A549 (cell line): Measurements from ENCODE around the gene MAP3K13.

Source experiments
- BHLHE40 ChIP-seq: IDR thresholded peaks from 2 replicates; pipeline ENCODE4 v1.6.1; 2012; ENCODE audit warnings: low read depth, low read length, inconsistent platforms
- CHD4 ChIP-seq: fragments of 200-600 bp; sonication (generic); IDR thresholded peaks from 2 replicates; pipeline ENCODE4 v1.6.1; 2016; ENCODE audit warnings: antibody characterized with exemption, mild to moderate bottlenecking, borderline replicate concordance
- NR3C1 ChIP-seq: fragments of >200 bp; sonication (Bioruptor Twin); formaldehyde crosslinking; IDR thresholded peaks from 3 replicates; pipeline ENCODE4 v1.6.1; 2017
- POLR2A ChIP-seq: IDR thresholded peaks from 2 replicates; pipeline ENCODE4 v1.6.1; 2012; ENCODE audit warnings: mild to moderate bottlenecking, low read length
- RCOR1 ChIP-seq: fragments of 150-350 bp; IDR thresholded peaks from 2 replicates; pipeline ENCODE4 v1.6.1; 2014; ENCODE audit warnings: antibody characterized with exemption, low read length, low read depth
- SREBF2 ChIP-seq: fragments of 450-650 bp; IDR thresholded peaks from 2 replicates; pipeline ENCODE4 v1.6.1; 2014; ENCODE audit warnings: mild to moderate bottlenecking, moderate library complexity
- TF ChIP-seq, protein P1 (sequence below): fragments of >200 bp; sonication (Bioruptor Twin); formaldehyde crosslinking; IDR thresholded peaks from 3 replicates; pipeline ENCODE4 v1.5.1; 2016
- TF ChIP-seq, protein P2 (sequence below): fragments of 450-650 bp; IDR thresholded peaks from 2 replicates; pipeline ENCODE4 v1.6.1; 2014; ENCODE audit warnings: antibody characterized with exemption
- TF ChIP-seq, protein P3 (sequence below): IDR thresholded peaks from 2 replicates; pipeline ENCODE4 v1.6.1; 2012

DNA sequence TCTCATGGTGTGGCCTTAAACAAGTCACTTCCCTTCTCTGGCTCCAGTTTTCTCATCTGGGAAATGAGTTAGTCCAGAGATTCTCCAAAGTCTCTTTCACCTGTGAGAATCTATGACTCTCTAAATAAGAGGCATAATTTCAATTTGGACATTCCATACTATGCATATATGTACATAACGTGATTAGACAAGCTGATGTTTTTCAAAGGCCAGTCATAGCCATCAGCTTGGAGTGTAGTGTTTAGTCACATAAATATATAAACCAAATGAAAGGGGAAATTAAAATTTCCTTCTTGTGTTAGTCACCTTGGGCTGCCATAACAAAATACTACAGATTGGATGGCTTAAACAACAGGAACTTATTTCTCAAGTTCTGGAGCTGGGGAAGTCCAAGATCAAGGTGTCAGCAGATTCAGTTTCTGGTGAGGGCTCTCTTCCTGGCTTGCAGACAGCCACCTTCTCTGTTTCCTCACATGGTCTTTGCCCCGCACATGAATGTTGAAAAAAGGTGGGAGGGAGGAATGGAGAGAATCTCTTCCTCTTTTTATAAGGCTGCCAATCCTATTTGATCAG, 116.5 kb downstream of the MAP3K13 start:
- TF ChIP-seq RCOR1 (no peak), POLR2A (no peak), BHLHE40 (no peak), NR3C1 (no peak), CHD4 (no peak), SREBF2 (no peak)
- TF ChIP-seq, protein P1, sequence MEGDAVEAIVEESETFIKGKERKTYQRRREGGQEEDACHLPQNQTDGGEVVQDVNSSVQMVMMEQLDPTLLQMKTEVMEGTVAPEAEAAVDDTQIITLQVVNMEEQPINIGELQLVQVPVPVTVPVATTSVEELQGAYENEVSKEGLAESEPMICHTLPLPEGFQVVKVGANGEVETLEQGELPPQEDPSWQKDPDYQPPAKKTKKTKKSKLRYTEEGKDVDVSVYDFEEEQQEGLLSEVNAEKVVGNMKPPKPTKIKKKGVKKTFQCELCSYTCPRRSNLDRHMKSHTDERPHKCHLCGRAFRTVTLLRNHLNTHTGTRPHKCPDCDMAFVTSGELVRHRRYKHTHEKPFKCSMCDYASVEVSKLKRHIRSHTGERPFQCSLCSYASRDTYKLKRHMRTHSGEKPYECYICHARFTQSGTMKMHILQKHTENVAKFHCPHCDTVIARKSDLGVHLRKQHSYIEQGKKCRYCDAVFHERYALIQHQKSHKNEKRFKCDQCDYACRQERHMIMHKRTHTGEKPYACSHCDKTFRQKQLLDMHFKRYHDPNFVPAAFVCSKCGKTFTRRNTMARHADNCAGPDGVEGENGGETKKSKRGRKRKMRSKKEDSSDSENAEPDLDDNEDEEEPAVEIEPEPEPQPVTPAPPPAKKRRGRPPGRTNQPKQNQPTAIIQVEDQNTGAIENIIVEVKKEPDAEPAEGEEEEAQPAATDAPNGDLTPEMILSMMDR, result no peak
- TF ChIP-seq, protein P2, sequence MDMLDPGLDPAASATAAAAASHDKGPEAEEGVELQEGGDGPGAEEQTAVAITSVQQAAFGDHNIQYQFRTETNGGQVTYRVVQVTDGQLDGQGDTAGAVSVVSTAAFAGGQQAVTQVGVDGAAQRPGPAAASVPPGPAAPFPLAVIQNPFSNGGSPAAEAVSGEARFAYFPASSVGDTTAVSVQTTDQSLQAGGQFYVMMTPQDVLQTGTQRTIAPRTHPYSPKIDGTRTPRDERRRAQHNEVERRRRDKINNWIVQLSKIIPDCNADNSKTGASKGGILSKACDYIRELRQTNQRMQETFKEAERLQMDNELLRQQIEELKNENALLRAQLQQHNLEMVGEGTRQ, result no peak
- TF ChIP-seq, protein P3, sequence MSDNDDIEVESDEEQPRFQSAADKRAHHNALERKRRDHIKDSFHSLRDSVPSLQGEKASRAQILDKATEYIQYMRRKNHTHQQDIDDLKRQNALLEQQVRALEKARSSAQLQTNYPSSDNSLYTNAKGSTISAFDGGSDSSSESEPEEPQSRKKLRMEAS, result no peak
